Limb (tissue), 2 donors: ENCODE data around the gene METRN.

Experiments
- DNase-seq, 2 donors: peaks; one replicate each; pipeline ENCODE4 v3.0.0-alpha.2; 2016; ENCODE audit errors: extremely low spot score in 2 of 2

The METRN gene

DNA sequence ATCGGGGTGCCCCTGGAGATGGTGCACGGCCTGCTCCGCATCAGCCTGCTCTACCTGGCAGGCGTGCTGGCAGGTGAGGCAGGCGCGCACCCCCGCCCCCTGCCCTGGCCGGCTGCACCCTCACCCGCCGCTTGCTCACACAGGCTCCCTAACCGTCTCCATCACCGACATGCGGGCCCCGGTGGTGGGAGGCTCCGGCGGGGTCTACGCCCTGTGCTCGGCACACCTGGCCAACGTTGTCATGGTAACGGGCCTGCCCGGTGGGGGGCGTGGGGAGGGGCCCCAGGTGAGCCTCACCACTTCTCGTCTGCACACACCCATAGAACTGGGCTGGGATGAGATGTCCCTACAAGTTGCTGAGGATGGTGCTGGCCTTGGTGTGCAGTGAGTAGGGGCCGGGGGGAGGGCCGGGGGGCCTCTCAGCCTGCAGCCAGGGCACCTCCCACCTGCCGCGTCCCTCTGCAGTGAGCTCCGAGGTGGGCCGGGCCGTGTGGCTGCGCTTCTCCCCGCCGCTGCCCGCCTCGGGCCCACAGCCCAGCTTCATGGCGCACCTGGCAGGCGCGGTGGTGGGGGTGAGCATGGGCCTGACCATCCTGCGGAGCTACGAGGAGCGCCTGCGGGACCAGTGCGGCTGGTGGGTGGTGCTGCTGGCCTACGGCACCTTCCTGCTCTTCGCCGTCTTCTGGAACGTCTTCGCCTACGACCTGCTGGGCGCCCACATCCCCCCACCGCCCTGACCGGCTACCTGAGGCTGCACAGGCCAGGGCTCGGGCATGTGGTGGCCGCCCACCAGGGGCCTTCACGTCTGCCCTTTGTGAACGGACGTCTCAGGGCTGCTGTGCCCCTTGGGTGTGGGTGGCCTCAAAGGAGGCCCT, 37.4 kb upstream of the METRN start:
- no peak for DNase-seq

DNA sequence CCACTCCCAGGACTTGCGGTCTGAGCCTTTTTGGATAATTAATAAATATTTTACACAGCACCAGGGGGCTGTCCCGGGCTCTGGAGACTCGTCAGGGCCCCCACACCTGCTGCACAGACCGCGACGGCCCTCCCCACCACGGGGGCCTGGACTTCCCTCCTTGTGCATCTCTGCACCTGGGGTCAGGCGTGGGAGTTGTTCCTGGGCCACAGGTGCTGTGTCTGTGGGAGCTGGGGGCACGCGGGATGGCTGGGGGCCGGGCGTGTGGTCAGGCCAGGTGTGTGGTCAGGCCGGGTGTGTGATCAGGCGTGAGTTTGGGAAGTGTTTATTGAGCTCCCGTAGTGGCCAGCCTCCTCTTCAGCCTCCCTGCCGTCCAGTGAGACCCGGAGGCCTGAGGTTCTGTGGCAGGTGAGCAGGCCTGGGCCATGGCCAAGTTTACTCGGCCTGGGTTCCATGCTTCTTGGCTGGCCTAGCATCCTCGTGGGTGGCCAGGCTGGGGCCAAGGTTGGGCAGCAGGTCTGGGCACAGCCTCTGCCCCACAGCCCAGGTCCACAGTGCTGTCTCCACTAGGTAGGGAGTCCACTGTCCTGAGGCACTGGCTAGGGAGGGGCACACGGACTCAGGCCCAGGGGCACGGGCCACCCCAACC, 36.6 kb upstream of the METRN start:
- no peak for DNase-seq

DNA sequence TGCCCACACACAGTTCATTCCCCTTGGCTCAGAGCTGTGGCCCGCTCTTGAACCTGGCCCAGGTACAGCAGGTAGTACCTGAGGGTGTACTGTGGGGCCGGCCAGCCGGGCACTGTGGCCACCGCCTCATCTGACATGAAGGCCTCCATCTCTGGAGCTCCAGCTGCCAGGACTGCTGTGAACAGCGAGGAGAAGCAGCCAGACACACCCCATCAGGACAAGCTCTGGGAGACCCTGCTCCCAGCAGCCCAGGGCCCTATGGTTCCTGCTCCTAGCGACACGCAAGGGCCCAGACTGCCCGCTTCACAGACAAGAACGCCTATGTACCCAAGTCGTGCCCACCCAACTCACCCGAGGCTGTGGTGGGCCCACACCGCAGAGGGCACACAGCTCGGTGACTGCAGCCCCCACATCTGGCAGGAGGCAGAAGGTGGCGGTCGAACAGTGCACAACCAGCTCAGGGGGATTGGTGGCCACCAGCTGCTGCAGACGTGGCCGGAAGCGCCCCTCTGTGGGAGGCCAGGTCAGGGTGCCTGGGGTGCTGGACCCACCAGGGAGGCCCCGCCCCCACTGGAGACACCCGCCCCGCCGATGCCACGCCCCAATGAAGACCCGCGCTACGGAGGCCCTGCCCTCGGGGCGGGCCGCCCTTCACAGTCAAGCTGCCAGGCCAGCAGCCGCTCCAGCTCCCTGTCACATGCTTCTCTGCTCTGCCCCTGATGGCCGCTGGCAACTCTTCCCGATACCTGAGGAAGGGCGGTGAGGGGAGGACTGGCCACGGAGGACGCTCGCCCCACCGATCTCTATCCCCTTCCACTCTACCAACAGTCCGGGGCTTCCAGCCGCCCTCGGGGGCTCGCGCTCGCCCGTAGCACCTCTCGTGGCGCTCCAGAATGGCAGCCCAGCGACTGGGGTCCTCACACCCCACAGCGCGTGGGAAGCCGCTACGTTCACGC, 35.8 kb upstream of the METRN start:
- DNase-seq: peak in 1 of 2 donors; percentile 63

DNA sequence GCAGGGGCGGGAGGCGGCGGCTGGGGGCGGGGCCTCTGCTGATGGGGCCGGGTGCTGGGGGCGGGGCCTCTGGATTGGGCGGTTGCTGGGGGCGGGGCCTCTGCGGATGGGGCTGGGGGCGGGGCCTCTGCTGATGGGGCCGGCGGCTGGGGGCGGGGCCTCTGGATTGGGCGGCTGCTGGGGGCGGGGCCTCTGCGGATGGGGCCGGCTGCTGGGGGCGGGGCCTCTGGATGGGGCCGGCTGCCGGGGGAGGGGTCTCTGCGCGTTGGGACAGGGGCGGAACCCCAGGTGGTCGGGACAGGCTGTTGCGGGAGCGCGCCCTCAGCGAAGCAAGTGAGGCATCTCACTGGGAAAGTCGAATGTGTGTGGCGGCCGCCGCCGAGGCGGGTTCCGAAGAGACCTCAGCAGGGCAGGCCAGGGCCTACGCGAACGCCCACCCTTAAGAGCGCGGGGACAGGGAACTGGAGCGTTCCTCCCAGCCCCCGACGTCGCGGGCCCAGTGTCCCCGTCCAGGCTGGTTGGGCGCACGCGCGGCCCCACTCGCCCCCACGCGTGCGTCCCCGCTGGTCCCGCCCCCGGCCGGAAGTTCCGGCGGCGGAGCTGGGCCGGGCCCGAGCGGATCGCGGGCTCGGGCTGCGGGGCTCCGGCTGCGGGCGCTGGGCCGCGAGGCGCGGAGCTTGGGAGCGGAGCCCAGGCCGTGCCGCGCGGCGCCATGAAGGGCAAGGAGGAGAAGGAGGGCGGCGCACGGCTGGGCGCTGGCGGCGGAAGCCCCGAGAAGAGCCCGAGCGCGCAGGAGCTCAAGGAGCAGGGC, 34.9 kb upstream of the METRN start, which contains the start of gene STUB1:
Gene STUB1, plus strand, starts transcription at position 597 of the 811 bp plus-strand sequence. Its CDS starts 116 bp downstream, at position 713.
- DNase-seq: peak; percentile 86 to 95

DNA sequence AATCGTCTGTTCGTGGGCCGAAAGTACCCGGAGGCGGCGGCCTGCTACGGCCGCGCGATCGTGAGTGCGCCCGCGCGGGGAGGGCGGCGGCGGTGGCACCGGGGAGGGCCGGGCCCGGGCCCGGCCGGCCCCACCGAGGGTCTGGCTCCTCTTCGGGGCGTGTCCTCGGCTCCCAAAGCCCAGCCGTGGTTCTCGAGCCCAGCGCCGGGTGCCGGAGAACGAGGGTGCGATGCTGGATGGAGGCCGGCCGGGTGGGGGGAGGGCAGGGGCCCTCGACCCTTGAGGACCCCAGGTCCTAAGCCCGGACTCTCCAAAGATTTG, 34.3 kb upstream of the METRN start:
- no peak for DNase-seq

DNA sequence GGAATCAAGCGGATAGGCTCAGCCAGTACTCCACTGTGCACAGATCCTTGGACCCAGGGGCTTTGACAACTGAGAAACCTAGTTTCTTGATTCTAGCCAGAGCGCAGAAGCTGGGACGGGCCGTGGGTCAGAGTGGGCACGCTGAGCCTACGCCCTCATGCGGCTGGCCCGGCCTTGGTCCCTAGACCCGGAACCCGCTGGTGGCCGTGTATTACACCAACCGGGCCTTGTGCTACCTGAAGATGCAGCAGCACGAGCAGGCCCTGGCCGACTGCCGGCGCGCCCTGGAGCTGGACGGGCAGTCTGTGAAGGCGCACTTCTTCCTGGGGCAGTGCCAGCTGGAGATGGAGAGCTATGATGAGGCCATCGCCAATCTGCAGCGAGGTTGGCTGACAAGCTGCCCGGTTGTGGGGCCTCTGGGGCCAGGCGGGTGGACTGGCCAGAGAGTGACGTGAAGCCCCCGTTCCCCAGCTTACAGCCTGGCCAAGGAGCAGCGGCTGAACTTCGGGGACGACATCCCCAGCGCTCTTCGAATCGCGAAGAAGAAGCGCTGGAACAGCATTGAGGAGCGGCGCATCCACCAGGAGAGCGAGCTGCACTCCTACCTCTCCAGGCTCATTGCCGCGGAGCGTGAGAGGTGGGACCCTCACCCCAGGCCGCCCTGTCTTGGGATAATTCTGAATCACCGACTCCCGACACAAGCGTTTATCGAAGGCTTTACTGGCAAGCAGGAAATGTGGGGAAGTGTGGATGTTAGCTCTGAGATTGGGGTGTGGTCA, 33.8 kb upstream of the METRN start:
- DNase-seq: no peak

DNA sequence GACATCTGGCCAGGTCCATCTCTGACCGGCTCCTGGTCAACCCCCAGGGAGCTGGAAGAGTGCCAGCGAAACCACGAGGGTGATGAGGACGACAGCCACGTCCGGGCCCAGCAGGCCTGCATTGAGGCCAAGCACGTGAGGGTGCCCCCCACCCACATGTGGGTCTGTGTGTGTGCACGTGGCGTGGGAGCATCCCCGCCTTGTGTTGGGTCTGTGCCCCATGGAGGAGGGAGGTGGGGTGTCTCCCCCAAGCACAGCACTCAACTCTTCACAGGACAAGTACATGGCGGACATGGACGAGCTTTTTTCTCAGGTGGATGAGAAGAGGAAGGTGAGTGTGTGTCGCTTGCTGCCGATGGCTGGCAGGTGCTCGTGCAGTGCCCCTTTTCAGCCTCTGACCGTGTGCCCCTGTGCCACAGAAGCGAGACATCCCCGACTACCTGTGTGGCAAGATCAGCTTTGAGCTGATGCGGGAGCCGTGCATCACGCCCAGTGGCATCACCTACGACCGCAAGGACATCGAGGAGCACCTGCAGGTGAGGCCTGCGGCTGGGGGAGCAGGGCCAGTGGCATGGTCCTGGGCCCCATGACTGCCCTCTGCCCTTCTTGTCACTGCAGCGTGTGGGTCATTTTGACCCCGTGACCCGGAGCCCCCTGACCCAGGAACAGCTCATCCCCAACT, 33.0 kb upstream of the METRN start:
- no peak for DNase-seq

DNA sequence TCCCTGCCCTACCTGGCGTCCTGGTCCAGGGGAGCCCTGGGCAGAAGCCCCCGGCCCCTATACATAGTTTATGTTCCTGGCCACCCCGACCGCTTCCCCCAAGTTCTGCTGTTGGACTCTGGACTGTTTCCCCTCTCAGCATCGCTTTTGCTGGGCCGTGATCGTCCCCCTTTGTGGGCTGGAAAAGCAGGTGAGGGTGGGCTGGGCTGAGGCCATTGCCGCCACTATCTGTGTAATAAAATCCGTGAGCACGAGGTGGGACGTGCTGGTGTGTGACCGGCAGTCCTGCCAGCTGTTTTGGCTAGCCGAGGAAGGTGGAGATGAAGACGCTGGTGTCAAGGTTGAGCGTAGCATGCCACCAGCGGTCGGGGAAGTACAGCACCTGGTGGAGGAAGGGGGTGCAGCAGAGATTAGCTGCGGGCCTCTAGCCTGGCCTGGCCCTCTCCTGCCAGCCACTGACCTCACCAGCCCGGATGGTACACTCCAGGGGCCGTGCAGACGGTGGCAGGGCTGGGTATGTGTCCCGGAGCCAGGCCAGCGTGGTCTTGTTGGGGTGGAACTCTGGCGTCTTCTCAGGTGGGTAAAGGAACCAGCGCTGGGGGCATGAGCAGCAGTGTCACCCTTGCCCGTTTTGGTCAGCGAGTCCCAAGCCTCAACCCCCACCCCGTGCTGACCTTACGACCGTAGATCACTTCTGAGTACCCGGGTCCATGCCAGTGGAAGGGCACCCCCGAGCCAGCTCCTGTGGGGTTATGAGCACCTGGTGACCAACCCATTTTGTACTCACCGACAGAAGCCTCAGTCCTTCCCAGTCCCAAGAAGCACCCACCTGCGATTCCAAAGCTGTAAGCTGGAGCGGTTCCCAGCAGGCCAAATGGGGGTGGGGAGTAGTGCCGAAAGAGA, 32.2 kb upstream of the METRN start:
- no peak for DNase-seq

DNA sequence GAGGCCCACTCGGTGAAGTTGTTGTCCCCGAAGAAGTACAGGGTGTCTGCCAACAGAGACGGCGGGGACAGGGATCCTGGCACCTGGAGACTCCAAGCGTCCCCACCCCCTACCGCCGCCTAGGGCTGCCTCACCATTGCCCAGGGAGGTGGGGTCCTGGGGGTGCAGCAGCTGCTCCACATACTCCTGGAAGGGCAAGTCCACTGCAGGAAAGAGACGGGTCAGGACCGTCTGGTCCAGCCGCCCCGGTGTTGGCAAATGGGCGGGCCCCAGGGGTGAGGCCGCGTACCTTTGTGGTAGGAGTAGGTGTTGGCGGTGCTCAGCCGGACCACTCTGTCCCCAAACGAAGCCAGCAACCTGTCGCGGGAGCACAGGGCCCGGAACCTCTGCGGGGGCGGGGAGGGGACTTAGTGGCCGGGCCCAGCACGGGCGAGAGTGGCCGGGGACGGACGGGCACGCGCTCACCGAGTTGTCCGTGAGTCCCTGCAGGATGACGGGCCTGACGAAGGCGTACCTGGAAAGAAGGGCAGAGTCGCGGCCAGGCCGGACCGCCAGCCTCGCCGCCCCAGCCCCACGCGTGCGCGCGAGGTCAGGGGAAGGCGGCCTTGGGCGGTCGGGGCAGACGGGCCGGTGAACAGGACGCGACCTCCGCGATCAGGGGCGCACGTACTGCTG, 31.4 kb upstream of the METRN start:
- DNase-seq: no peak

DNA sequence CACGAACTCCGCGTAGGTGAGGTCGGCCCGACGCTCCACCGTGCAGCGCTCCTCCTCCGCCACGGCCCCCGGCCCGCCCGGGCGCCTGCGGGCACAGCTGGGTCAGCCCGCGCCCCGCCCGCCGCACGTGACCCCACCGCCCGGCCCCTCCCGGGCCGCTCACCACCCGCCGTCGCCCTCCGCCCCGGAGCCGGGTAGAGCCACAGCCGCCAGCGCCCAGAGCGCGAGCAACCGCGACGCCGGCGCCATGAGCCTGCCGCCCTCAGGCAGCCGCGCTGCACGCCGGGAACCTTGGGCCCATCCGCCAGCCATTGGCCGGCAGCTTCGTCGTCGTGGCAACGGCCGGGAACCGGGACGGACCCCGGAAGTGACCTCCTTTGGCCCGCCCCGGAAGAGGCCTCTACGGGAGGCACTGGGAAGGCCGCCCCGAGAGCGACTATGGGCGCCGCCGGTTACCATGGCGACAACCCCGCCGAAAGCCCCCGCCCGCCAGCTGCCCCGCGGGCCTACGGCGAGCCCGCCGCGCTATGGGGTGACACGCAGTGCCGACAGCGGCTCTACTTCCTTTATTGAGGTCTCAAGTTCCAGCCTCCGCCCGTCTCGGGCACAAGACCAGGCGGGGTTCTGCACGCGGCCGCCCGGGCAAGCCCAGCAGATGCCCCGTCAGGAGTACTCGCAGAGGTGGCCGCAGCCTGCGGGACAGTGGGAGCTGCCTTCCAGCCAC, 30.7 kb upstream of the METRN start, which contains the start of gene JMJD8:
Gene JMJD8, minus strand, starts transcription at position 264 of the 724 bp plus-strand sequence. Its CDS starts 15 bp downstream, at position 249.
- peak; percentile 95 to 97 for DNase-seq

DNA sequence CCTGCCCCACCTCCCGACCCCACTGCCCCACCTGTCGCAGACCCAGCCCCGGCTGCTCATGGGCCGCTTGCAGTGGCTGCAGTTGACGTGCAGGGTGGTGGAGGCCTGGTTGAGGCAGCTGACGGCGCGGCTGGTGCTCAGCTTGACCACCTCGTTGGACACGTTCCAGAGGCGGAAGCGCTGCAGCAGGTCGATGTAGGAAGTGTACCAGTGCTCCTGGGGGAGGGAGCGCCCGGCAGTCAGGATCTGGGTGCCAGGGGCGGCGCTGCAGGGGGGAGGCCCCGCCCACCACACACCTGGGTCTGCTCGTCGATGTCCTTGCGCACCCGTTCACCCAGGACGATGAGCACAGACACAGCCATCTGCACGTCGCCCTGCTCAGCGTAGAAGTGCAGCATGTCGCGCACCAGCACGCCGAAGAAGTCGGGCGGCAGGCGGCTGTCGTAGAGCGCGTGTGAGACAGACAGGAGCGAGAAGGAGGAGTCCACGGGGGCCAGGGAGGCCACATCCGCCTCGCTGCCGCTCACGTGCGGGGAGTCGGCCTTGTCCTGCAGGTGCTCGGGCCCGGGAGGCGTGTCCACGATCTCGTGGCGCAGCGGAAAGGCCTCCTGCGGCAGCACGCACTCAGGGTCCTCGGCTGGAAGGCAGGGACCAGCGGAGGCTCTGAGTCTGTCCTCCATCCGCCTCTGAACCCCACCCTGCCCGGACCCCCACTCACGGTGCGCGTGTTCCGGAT, 29.8 kb upstream of the METRN start:
- DNase-seq: no peak

DNA sequence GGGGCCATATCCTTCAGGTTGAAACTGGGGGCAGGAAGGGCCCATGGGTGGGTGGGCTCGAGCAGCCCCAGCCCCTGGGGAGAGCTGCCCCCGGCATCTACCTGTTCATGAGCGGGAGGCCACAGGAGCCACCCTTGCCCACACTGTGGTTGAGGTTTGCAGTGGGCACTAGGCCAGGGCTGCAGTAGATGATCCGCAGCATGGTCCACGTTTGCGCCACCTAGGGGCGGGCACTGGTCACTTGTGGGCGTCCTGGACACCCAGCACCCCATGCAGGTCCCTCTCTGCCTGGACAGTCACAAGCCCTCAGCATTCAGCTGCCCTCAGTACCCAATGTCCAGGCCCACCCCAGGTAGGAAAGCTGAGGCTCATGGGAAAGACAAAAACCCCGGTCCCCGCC, 29.0 kb upstream of the METRN start:
- no peak for DNase-seq

DNA sequence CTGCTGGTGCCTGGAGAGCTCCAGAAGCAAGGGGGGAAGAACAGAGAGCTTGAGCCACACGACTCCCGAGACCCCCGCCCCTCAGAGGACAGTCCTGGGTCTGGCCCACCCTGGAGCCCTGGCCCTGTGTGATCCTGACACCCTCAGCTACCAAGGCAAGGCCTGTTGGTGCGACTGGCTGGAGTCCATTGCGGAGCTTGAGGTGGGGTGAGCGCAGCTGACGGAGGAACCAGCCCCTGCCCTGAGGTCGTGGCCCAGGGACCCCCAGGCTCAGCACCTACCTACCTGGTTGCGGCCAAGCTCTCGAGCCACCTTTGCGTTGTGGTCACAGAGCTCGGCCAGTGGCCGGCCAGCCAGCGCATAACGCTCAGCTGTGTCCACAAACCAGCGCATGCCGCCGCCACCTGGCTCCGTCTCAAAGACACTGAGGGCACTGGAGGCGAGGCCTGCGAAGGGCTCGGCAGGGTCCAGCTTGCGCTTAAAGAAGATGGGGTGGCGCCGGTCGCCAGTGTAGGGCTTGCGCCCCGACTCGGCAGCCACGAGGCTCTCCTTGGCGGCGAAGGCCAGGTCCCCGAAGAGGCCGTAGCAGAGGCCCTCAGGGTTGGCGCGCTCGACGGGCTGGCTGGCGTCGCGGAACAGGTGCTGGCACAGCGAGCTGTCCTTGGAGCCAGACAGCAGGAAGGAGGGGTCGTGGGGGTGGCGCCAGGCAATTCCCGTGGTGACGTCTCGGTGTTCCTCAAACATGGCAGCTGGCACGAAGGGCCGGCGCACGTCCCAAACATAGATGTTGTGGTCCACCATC, 28.3 kb upstream of the METRN start:
- DNase-seq: no peak

DNA sequence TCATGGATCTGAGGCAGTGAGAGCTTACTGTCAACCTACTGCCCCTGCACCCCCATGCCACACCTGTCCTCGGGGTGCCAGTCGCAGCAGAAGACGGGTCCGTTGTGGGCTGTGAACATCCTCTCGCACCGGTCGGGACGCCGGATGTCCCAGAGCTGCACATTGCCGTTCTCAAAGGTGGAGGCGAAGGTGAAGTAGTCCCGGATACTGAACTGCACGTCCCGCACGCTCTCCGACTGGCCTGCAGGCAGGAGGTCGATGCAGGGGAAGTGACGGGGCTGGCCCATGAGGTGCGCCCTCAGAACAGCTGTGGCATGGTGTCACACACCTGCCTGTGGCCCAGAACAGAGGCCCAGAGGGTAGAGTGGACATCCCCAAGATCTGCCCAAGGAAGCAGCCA, 27.4 kb upstream of the METRN start:
- DNase-seq: no peak

DNA sequence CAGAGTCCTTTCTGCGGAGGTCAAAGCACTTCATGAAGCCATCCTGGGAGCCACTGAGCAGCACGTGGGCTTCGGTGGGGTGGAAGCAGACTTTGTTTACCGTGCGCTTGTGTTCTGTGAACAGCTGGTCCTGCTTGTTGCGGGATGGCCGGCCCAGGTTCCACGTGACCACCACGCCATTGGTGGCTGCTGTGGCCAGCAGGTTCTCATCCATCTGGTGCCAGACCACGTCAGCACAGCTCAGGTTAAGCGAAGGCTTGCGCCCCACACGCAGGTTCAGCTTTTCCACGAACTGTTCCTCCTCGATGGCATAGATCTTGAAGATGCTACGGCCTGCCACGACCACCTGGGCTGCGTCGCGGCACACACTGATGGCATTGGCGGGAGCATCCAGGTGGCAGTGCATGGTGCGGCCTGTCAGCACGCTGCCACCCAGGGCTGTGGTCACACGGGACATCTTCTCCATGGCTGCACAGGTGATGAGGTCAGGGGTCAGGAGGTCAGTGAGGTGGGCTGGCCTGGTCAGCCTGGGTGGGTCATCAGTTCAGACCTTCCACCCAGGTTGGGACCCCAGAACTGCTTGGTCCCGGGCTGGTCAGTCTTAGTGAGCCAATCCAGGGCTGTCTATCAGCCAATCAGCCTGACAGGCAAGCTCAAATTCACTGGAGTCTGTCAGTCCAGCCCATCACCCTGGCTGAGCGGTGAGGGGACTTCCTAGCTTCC, 25.6 kb upstream of the METRN start:
- DNase-seq: no peak
